Ishikawa (cell line): ENCODE measurements around the gene ATP6V0C.
A peak's percentile ranks its signal among the peaks of the same experiment; 100 is the strongest.

ENCODE experiments used
- CEBPB ChIP-seq: IDR thresholded peaks from 2 replicates; pipeline ENCODE4 v1.6.1; 2012
- CREB1 ChIP-seq: IDR thresholded peaks from 2 replicates; pipeline ENCODE4 v1.6.1; 2012; ENCODE audit warnings: low read depth
- EGR1 ChIP-seq: IDR thresholded peaks from 2 replicates; pipeline ENCODE4 v1.6.1; 2012
- EP300 ChIP-seq: IDR thresholded peaks from 2 replicates; pipeline ENCODE4 v1.6.1; 2012; ENCODE audit warnings: borderline replicate concordance
- FOXM1 ChIP-seq: IDR thresholded peaks from 2 replicates; pipeline ENCODE4 v1.6.1; 2012; ENCODE audit warnings: low read depth, borderline replicate concordance
- MAX ChIP-seq: IDR thresholded peaks from 2 replicates; pipeline ENCODE4 v1.6.1; 2012
- NFIC ChIP-seq: IDR thresholded peaks from 2 replicates; pipeline ENCODE4 v1.6.1; 2012
- RAD21 ChIP-seq: IDR thresholded peaks from 2 replicates; pipeline ENCODE4 v1.6.1; 2012; ENCODE audit warnings: low read depth
- TAF1 ChIP-seq: IDR thresholded peaks from 2 replicates; pipeline ENCODE4 v1.6.1; 2012; ENCODE audit warnings: low read depth, mild to moderate bottlenecking
- TCF12 ChIP-seq: IDR thresholded peaks from 2 replicates; pipeline ENCODE4 v1.6.1; 2012; ENCODE audit warnings: low read depth
- TEAD4 ChIP-seq: IDR thresholded peaks from 2 replicates; pipeline ENCODE4 v1.6.1; 2012
- YY1 ChIP-seq: IDR thresholded peaks from 2 replicates; pipeline ENCODE4 v1.6.1; 2012; ENCODE audit warnings: low read depth
- ZBTB7A ChIP-seq: IDR thresholded peaks from 2 replicates; pipeline ENCODE4 v1.6.1; 2012; ENCODE audit warnings: low read depth
- TF ChIP-seq, protein P1 (sequence below): IDR thresholded peaks from 2 replicates; pipeline ENCODE4 v1.6.1; 2012; ENCODE audit warnings: low read depth, mild to moderate bottlenecking
- TF ChIP-seq, protein P2 (sequence below): IDR thresholded peaks from 2 replicates; pipeline ENCODE4 v1.6.1; 2012

The ATP6V0C gene

DNA sequence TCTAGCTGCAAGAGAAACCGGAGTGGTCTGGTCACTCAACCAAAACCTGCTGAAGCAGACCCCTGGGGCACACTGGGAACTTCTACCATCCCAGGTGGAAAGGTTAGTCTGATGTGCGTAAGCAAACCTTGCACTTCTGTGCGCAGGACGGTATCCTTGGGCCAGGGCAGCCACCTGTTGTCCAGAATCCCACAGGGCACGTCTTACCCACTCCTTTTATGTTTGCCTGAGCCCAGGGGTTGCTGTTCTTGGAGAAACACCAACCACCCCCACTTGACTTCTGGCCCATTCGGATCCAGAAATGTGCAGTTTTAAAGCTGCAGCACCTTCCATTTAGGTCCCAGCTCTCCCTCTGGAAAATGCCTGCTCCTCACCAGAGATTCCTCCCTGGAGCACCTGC, 20.1 kb upstream of the ATP6V0C start:
- TF ChIP-seq, protein P1, sequence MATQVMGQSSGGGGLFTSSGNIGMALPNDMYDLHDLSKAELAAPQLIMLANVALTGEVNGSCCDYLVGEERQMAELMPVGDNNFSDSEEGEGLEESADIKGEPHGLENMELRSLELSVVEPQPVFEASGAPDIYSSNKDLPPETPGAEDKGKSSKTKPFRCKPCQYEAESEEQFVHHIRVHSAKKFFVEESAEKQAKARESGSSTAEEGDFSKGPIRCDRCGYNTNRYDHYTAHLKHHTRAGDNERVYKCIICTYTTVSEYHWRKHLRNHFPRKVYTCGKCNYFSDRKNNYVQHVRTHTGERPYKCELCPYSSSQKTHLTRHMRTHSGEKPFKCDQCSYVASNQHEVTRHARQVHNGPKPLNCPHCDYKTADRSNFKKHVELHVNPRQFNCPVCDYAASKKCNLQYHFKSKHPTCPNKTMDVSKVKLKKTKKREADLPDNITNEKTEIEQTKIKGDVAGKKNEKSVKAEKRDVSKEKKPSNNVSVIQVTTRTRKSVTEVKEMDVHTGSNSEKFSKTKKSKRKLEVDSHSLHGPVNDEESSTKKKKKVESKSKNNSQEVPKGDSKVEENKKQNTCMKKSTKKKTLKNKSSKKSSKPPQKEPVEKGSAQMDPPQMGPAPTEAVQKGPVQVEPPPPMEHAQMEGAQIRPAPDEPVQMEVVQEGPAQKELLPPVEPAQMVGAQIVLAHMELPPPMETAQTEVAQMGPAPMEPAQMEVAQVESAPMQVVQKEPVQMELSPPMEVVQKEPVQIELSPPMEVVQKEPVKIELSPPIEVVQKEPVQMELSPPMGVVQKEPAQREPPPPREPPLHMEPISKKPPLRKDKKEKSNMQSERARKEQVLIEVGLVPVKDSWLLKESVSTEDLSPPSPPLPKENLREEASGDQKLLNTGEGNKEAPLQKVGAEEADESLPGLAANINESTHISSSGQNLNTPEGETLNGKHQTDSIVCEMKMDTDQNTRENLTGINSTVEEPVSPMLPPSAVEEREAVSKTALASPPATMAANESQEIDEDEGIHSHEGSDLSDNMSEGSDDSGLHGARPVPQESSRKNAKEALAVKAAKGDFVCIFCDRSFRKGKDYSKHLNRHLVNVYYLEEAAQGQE = no peak
- TF ChIP-seq TCF12 = no peak
- no peak for TF ChIP-seq CREB1
- no peak for TF ChIP-seq NFIC
- TF ChIP-seq TEAD4 = no peak
- TF ChIP-seq EP300 = no peak
- no peak for TF ChIP-seq MAX

GRCh38 chr16:2494616-2495015, 19.1 kb upstream of the ATP6V0C start:
- no peak for TF ChIP-seq TEAD4
- TF ChIP-seq MAX = no peak
- no peak for TF ChIP-seq CEBPB
- no peak for TF ChIP-seq EGR1
- no peak for TF ChIP-seq ZBTB7A
- no peak for TF ChIP-seq EP300
- no peak for TF ChIP-seq RAD21
- no peak for TF ChIP-seq NFIC
- no peak for TF ChIP-seq CREB1

- TF ChIP-seq RAD21 = no peak
- TF ChIP-seq, protein P2, sequence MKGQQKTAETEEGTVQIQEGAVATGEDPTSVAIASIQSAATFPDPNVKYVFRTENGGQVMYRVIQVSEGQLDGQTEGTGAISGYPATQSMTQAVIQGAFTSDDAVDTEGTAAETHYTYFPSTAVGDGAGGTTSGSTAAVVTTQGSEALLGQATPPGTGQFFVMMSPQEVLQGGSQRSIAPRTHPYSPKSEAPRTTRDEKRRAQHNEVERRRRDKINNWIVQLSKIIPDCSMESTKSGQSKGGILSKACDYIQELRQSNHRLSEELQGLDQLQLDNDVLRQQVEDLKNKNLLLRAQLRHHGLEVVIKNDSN = no peak
- TF ChIP-seq, protein P1 = no peak
- no peak for TF ChIP-seq MAX
- no peak for TF ChIP-seq TAF1
- no peak for TF ChIP-seq CREB1
- TF ChIP-seq TEAD4 = no peak
- no peak for TF ChIP-seq CEBPB
- no peak for TF ChIP-seq EGR1
- TF ChIP-seq YY1 = no peak
- TF ChIP-seq TCF12 = no peak
- TF ChIP-seq FOXM1 = no peak
- no peak for TF ChIP-seq EP300
- no peak for TF ChIP-seq ZBTB7A
- TF ChIP-seq NFIC = no peak
Measured at GRCh38 chr16:2495041-2495440, 18.7 kb upstream of the ATP6V0C start.

DNA sequence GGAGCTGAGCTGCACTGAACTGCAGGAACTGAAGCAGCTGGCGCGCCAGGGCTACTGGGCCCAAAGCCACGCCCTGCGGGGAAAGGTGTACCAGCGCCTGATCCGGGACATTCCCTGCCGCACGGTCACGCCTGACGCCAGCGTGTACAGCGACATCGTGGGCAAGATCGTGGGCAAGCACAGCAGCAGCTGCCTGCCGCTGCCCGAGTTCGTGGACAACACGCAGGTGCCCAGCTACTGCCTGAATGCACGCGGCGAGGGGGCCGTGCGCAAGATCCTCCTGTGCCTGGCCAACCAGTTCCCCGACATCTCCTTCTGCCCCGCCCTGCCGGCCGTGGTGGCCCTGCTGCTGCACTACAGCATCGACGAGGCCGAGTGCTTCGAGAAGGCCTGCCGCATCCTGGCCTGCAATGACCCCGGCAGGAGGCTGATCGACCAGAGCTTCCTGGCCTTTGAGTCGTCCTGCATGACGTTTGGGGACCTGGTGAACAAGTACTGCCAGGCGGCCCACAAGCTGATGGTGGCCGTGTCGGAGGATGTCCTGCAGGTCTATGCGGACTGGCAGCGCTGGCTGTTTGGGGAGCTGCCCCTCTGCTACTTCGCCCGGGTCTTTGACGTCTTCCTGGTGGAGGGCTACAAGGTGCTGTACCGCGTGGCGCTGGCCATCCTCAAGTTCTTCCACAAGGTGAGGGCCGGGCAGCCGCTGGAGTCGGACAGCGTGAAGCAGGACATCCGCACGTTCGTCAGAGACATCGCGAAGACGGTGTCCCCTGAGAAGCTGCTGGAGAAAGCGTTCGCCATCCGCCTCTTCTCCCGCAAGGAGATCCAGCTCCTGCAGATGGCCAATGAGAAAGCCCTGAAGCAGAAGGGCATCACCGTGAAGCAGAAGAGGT, 17.3 kb upstream of the ATP6V0C start:
- TF ChIP-seq EP300 (no peak), RAD21 (no peak), TEAD4 (no peak), NFIC (no peak), CREB1 (no peak), YY1 (no peak), FOXM1 (no peak), ZBTB7A (no peak), TCF12 (no peak)
- TF ChIP-seq, protein P2 = no peak

- TF ChIP-seq, protein P2 = no peak
- no peak for TF ChIP-seq FOXM1
- TF ChIP-seq NFIC = 0 out of 2 replicates have a peak, but pooled peaks have one; percentile 34
- no peak for TF ChIP-seq EP300
- no peak for TF ChIP-seq MAX
- peak; percentile 13; the same call in 1 of the 2 replicates for TF ChIP-seq RAD21
Measured at GRCh38 chr16:2497116-2497630, 16.6 kb upstream of the ATP6V0C start.
